GM12878 (cell line): ENCODE results near the gene SRSF12. TPM values are rescaled to one million over a fixed set of nuclear protein-coding genes. Genes with fewer than 3 reads are reported as not detected.

Source experiments
- BACH1 ChIP-seq: fragments of 450-650 bp; IDR thresholded peaks from 2 replicates; pipeline ENCODE4 v1.6.1; 2017; ENCODE audit warnings: mild to moderate bottlenecking, borderline replicate concordance
- GATAD2B ChIP-seq: fragments of 450-650 bp; conservative IDR thresholded peaks from 2 replicates; pipeline ENCODE4 v1.6.1; 2017; ENCODE audit warnings: low read depth, mild to moderate bottlenecking, moderate library complexity
- USF2 ChIP-seq: IDR thresholded peaks from 2 replicates; pipeline ENCODE4 v1.6.1; 2011; ENCODE audit warnings: low read depth, low read length, improper control_type of control experiment, borderline replicate concordance
- ZBTB33 ChIP-seq: fragments of 450-650 bp; IDR thresholded peaks from 2 replicates; pipeline ENCODE4 v1.6.1; 2017; ENCODE audit warnings: mild to moderate bottlenecking
- ZBTB4 ChIP-seq: fragments of 450-650 bp; formaldehyde crosslinking; IDR thresholded peaks from 2 replicates; pipeline ENCODE4 v1.4.0; 2022; ENCODE audit warnings: mild to moderate bottlenecking, moderate library complexity
- ZNF622 ChIP-seq: fragments of 450-650 bp; IDR thresholded peaks from 2 replicates; pipeline ENCODE4 v1.6.1; 2017; ENCODE audit warnings: mild to moderate bottlenecking, inconsistent platforms
- polyA plus RNA-seq, 11 experiments: library from polyadenylated mRNA; depleted of rRNA in 4 of 11; unstranded in 6 of 11; stranded (reverse) in 5 of 11; fragments of >200 nt; fragmentation: Nextera tagmentation in 4 of 11; fragmentation: Illumina TruSeq in 1 of 11; extraction: Ambion mirVana in 4 of 11; extraction: Trizol in 1 of 11; gene quantifications; 1 replicate in 1 of 11; 2 replicates in 10 of 11; pipeline versions ENCODE4 v1.2.1 to v1.2.3, GENCODE V29; 2011 to 2016; ENCODE audit warnings: inconsistent platforms in 2 of 11, missing spikeins in 2 of 11, low read depth in 1 of 11
- total RNA-seq, 4 experiments: library from RNA; depleted of rRNA in 3 of 4; stranded (reverse); fragments of >200 nt in 3 of 4; fragmentation: Illumina TruSeq in 1 of 4; extraction: Trizol in 1 of 4; gene quantifications; 2 replicates each; pipeline versions ENCODE4 v1.2.1 to v1.2.3, GENCODE V29; 2013 to 2021

Gene SRSF12
- total and polyA plus RNA-seq, 10 of the 15 experiments (the other 5 are each of a cell fraction or from before 2014, with no cell fraction given), result 0.03 to 0.23 TPM; not detected in 8

- TF ChIP-seq ZBTB4 (CRISPR knock-in tag) (no peak), BACH1 (peak; percentile 75; the same call in 1 of the 2 replicates), GATAD2B (no peak; the same call in 1 of the 2 replicates), ZNF622 (no peak), ZBTB33 (no peak; the same call in 1 of the 2 replicates), USF2 (peak; percentile 1; the same call in 1 of the 2 replicates)
- TF ChIP-seq, all 136 proteins: peak for 48
Measured at GRCh38 chr6:89080281-89081128, 37.4 kb downstream of the SRSF12 start, which contains the start of gene PNRC1 (continued).
